H1 (cell line): Measurements from ENCODE around the gene KSR2. TPM values are rescaled to one million over a fixed set of nuclear protein-coding genes. Genes with fewer than 3 reads are reported as not detected.

ENCODE experiments used
- CTCF ChIA-PET: fragments of 300-600 bp; sonication (Branson Sonifier 250); formaldehyde crosslinking; loops from one replicate; lab custom pipeline; 2021; ENCODE audit not compliant: partially characterized antibody; lab: Charles Lee
- POLR2A ChIA-PET: fragments of 300-600 bp; sonication (Branson Sonifier 250); formaldehyde crosslinking; loops from one replicate; lab custom pipeline; 2021; ENCODE audit warnings: inconsistent platforms; ENCODE audit not compliant: partially characterized antibody; lab: Charles Lee
- DNase-seq, 2 experiments: peaks; one replicate each; pipeline versions ENCODE4 v3.0.0 to v3.0.0-alpha.2; 2010 to 2022; ENCODE audit warnings: low spot score in 2 of 2, low read depth in 1 of 2, mixed read lengths in 1 of 2
- FAIRE-seq: peaks from 2 replicates; lab custom pipeline; 2011; peaks lifted over from hg19 to GRCh38; lab: Jason Lieb, UNC
- H2AFZ ChIP-seq: 2 replicates; pipeline ENCODE4 v1.8.1; 2012; ENCODE audit warnings: low read length, inconsistent platforms
- H2AK5ac ChIP-seq: 2 replicates; pipeline ENCODE4 v1.6.1; 2013; ENCODE audit warnings: low read depth, low read length
- H2BK120ac ChIP-seq: replicated peaks from 2 replicates; pipeline ENCODE3; 2013; ENCODE audit warnings: low read depth, low read length, inconsistent platforms
- H2BK12ac ChIP-seq: 2 replicates; pipeline ENCODE4 v1.6.1; 2013; ENCODE audit warnings: low read depth, low read length
- H2BK15ac ChIP-seq: 2 replicates; pipeline ENCODE4 v1.6.1; 2013; ENCODE audit warnings: low read length
- H2BK20ac ChIP-seq: 2 replicates; pipeline ENCODE4 v1.6.1; 2013; ENCODE audit warnings: low read length
- H2BK5ac ChIP-seq: 2 replicates; pipeline ENCODE4 v1.6.1; 2013; ENCODE audit warnings: low read depth, low read length
- H3K14ac ChIP-seq: 2 replicates; pipeline ENCODE4 v1.6.1; 2013; ENCODE audit warnings: inconsistent platforms; ENCODE audit not compliant: insufficient read length
- H3K18ac ChIP-seq: 2 replicates; pipeline ENCODE4 v1.6.1; 2013; ENCODE audit warnings: low read length; ENCODE audit errors: extremely low read depth
- H3K23ac ChIP-seq: 2 replicates; pipeline ENCODE4 v1.6.1; 2013; ENCODE audit warnings: inconsistent platforms; ENCODE audit not compliant: insufficient read length
- H3K23me2 ChIP-seq: 2 replicates; pipeline ENCODE4 v1.6.1; 2013; ENCODE audit warnings: low read depth, low read length
- H3K27ac ChIP-seq: 2 replicates; pipeline ENCODE4 v1.6.1; 2011; ENCODE audit warnings: low read depth, low read length, inconsistent platforms
- H3K27me3 ChIP-seq, 4 experiments: replicated peaks in 1 of 4; 1 replicate in 1 of 4; 2 replicates in 3 of 4; pipeline versions ENCODE4 v1.6.1 to v1.8.1; 2011 to 2013; ENCODE audit warnings: low read length in 3 of 4, mild to moderate bottlenecking in 3 of 4, inconsistent platforms in 2 of 4, mixed read lengths in 2 of 4, moderate library complexity in 1 of 4; ENCODE audit not compliant: control insufficient read depth in 3 of 4, insufficient read depth in 3 of 4; ENCODE audit errors: extremely low read depth in 1 of 4
- H3K36me3 ChIP-seq, 4 experiments: 2 replicates each; pipeline versions ENCODE4 v1.6.1 to v1.8.1; 2011 to 2013; ENCODE audit warnings: mild to moderate bottlenecking in 4 of 4, low read length in 3 of 4, moderate library complexity in 2 of 4, control low read depth in 1 of 4, inconsistent platforms in 1 of 4; ENCODE audit not compliant: insufficient read depth in 4 of 4, control insufficient read depth in 2 of 4
- H3K4ac ChIP-seq: replicated peaks from 2 replicates; pipeline ENCODE3; 2013; ENCODE audit warnings: low read length, low read depth, mixed read lengths, inconsistent platforms; ENCODE audit not compliant: insufficient read length
- H3K4me1 ChIP-seq, 4 experiments: replicated peaks in 1 of 4; 1 replicate in 1 of 4; 2 replicates in 3 of 4; pipeline versions ENCODE4 v1.6.1 to v1.8.1; 2011 to 2013; ENCODE audit warnings: low read length in 3 of 4, inconsistent platforms in 2 of 4, mixed read lengths in 1 of 4; ENCODE audit not compliant: insufficient read depth in 4 of 4, control insufficient read depth in 3 of 4
- H3K4me2 ChIP-seq, 2 experiments: 2 replicates each; pipeline versions ENCODE4 v1.6.1 to v1.8.1; 2011 to 2013; ENCODE audit warnings: low read depth in 2 of 2, low read length in 2 of 2, control low read depth in 1 of 2, inconsistent platforms in 1 of 2, mild to moderate bottlenecking in 1 of 2; ENCODE audit not compliant: insufficient read depth in 1 of 2
- H3K4me3 ChIP-seq, 4 experiments: fragments of 200-600, 300-600 bp in 1 of 4; sonication (generic), shearing (Covaris generic), sonication (Bioruptor Twin) in 1 of 4; 2 replicates each; pipeline versions ENCODE4 v1.5.1 to v1.8.1; 2011 to 2016; ENCODE audit warnings: low read length in 4 of 4, low read depth in 3 of 4, control low read depth in 2 of 4, inconsistent platforms in 2 of 4, mild to moderate bottlenecking in 2 of 4, mixed read lengths in 1 of 4, moderate library complexity in 1 of 4; ENCODE audit not compliant: insufficient read depth in 2 of 4; ENCODE audit errors: extremely low read depth in 1 of 4
- H3K56ac ChIP-seq: replicated peaks from 2 replicates; pipeline ENCODE3; 2013; ENCODE audit warnings: low read depth, mild to moderate bottlenecking, mixed read lengths, low read length, inconsistent platforms; ENCODE audit not compliant: insufficient read length
- H3K79me1 ChIP-seq: 2 replicates; pipeline ENCODE4 v1.6.1; 2013; ENCODE audit warnings: low read depth, low read length, control low read depth
- H3K79me2 ChIP-seq, 2 experiments: 2 replicates each; pipeline versions ENCODE4 v1.6.1 to v1.8.1; 2012 to 2013; ENCODE audit warnings: low read length in 2 of 2, mild to moderate bottlenecking in 2 of 2, inconsistent platforms in 1 of 2; ENCODE audit not compliant: insufficient read depth in 2 of 2, control insufficient read depth in 1 of 2
- H3K9ac ChIP-seq, 4 experiments: replicated peaks in 1 of 4; 1 replicate in 1 of 4; 2 replicates in 3 of 4; pipeline versions ENCODE4 v1.6.1 to v1.8.1; 2011 to 2013; ENCODE audit warnings: low read depth in 3 of 4, low read length in 3 of 4, control low read depth in 2 of 4, mild to moderate bottlenecking in 2 of 4, moderate library complexity in 2 of 4, inconsistent platforms in 1 of 4; ENCODE audit errors: extremely low read depth in 1 of 4
- H3K9me3 ChIP-seq, 2 experiments: 2 replicates each; pipeline versions ENCODE4 v1.6.1 to v1.8.1; 2012 to 2013; ENCODE audit warnings: mild to moderate bottlenecking in 2 of 2, moderate library complexity in 2 of 2, control low read depth in 1 of 2, inconsistent platforms in 1 of 2, low read depth in 1 of 2, low read length in 1 of 2, mixed read lengths in 1 of 2; ENCODE audit not compliant: insufficient read depth in 2 of 2
- H4K20me1 ChIP-seq, 2 experiments: replicated peaks in 1 of 2; 2 replicates each; pipeline versions ENCODE3 to v1.8.1; 2011 to 2013; ENCODE audit warnings: inconsistent platforms in 2 of 2, low read length in 2 of 2, mild to moderate bottlenecking in 1 of 2; ENCODE audit not compliant: insufficient read depth in 2 of 2, control insufficient read depth in 1 of 2
- H4K5ac ChIP-seq: 2 replicates; pipeline ENCODE4 v1.6.1; 2013; ENCODE audit warnings: low read length, low read depth, mixed read lengths, inconsistent platforms; ENCODE audit not compliant: insufficient read length
- H4K8ac ChIP-seq: 2 replicates; pipeline ENCODE4 v1.8.0; 2013; ENCODE audit warnings: mild to moderate bottlenecking, moderate library complexity, low read length, inconsistent platforms; ENCODE audit not compliant: insufficient read depth; ENCODE audit errors: extremely low read depth
- H4K91ac ChIP-seq: replicated peaks from 2 replicates; pipeline ENCODE3; 2013; ENCODE audit warnings: low read length, mixed read lengths, inconsistent platforms; ENCODE audit not compliant: insufficient read length
- CREB1 ChIP-seq: IDR thresholded peaks from 2 replicates; pipeline ENCODE4 v1.6.1; 2012; ENCODE audit warnings: inconsistent platforms
- EP300 ChIP-seq, 2 experiments: IDR thresholded peaks; 1 replicate in 1 of 2; 2 replicates in 1 of 2; pipeline ENCODE4 v1.6.1; 2011 to 2012; ENCODE audit warnings: low read depth in 2 of 2, low read length in 2 of 2, mild to moderate bottlenecking in 2 of 2, borderline replicate concordance in 1 of 2, inconsistent platforms in 1 of 2, moderate library complexity in 1 of 2
- EZH2 ChIP-seq: fragments of 200-600 bp; sonication (generic); IDR thresholded peaks from 2 replicates; pipeline ENCODE4 v1.7.1; 2012; ENCODE audit warnings: low read depth, mild to moderate bottlenecking, moderate library complexity, low read length, inconsistent platforms; ENCODE audit not compliant: severe bottlenecking
- GABPA ChIP-seq: IDR thresholded peaks from 2 replicates; pipeline ENCODE4 v1.6.1; 2011; ENCODE audit warnings: mild to moderate bottlenecking, low read length, moderate library complexity, borderline replicate concordance; ENCODE audit not compliant: insufficient read depth
- MAFK ChIP-seq: IDR thresholded peaks from 2 replicates; pipeline ENCODE4 v1.6.1; 2012; ENCODE audit warnings: low read depth, mild to moderate bottlenecking, improper control_type of control experiment, low read length
- SIN3A ChIP-seq, 2 experiments: IDR thresholded peaks in 1 of 2; conservative IDR thresholded peaks in 1 of 2; 2 replicates each; pipeline ENCODE4 v1.6.1; 2011 to 2012; ENCODE audit warnings: low read length in 2 of 2, improper control_type of control experiment in 1 of 2, low read depth in 1 of 2, mild to moderate bottlenecking in 1 of 2
- SIRT6 ChIP-seq: IDR thresholded peaks from one replicate; pipeline ENCODE4 v1.7.1; 2012; ENCODE audit warnings: low read length, inconsistent platforms
- TAF1 ChIP-seq: IDR thresholded peaks from 2 replicates; pipeline ENCODE4 v1.6.1; 2011; ENCODE audit warnings: mild to moderate bottlenecking, low read depth, low read length
- USF2 ChIP-seq: IDR thresholded peaks from 2 replicates; pipeline ENCODE4 v1.6.1; 2011; ENCODE audit warnings: low read length, improper control_type of control experiment
- WGBS, 2 experiments: shearing (Covaris generic) in 1 of 2; methylation state at CpG; one replicate each; pipeline versions ENCODE4 v1.1.6 to v1.1.7; 2013 to 2015; ENCODE audit warnings: low lambda C conversion rate in 2 of 2, mixed read lengths in 2 of 2, inconsistent platforms in 1 of 2, low coverage in 1 of 2, missing lambda C conversion rate in 1 of 2; ENCODE audit not compliant: insufficient replicate concordance in 2 of 2, insufficient coverage in 1 of 2, insufficient read length in 1 of 2; ENCODE audit errors: extremely low coverage in 1 of 2, missing lambda C conversion rate in 1 of 2; 5-methylcytosine and 5-hydroxymethylcytosine counted together
- polyA plus RNA-seq, 7 experiments: library from polyadenylated mRNA; depleted of rRNA in 3 of 7; stranded (reverse) in 5 of 7; unstranded in 2 of 7; fragments of >200 nt in 5 of 7; fragments of 200-250 nt in 2 of 7; gene quantifications; 1 replicate in 5 of 7; 2 replicates in 1 of 7; 4 replicates in 1 of 7; pipeline versions ENCODE4 v1.2.1 to v1.2.3, GENCODE V29; 2011 to 2013; ENCODE audit warnings: missing spikeins in 2 of 7, mixed read lengths in 2 of 7
- total RNA-seq: library from RNA; stranded (reverse); fragmentation: NEBNext Ultra II Directional; extraction: Animal tissue kit (Norgen Biotek cat#: 25700); gene quantifications from 2 replicates; pipeline ENCODE4 v1.2.1, GENCODE V29; 2021

KSR2 gene
- total and polyA plus RNA-seq, 2 of the 8 experiments (the other 6 are each of a cell fraction or from before 2014, with no cell fraction given): 0.74 to 2.2 TPM

DNA sequence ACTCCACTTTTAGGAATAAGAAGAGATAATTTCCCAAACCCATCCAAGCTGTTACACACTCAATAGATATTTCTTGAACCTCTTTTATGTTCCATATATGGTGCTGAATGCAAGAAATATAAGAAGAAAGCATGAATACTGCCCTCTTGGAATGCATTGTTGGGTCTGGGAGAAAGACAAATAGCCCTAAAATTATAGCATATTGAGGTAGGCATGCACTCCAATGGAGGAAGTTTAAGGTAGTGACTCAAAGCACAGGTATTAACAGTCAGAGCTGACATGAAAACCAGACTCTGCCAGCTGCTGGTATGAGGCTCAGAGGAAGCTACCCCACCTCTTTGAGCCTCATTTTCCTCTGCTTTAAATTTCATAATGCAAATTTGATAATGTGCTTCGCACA, 346.0 kb downstream of the KSR2 start:
- H3K4me3 ChIP-seq: no peak overlapping the region
- H3K79me2 ChIP-seq: no peaks in the 10 kb centered on the region
- H3K27ac ChIP-seq: no peak overlapping the region
- no peak overlapping the region for H3K56ac ChIP-seq
- no peak overlapping the region for H4K5ac ChIP-seq
- H3K27me3 ChIP-seq: no peaks in the 10 kb centered on the region
- no peak overlapping the region for H2AFZ ChIP-seq
- FAIRE-seq (no peak), DNase-seq (no peak)
- no peaks in the 10 kb centered on the region for H3K36me3 ChIP-seq
- H2BK15ac ChIP-seq: no peak overlapping the region
- no peak overlapping the region for H2BK120ac ChIP-seq
- no peak overlapping the region for H2BK20ac ChIP-seq
- H3K23me2 ChIP-seq: no peaks in the 10 kb centered on the region
- CTCF ChIA-PET: interaction anchor here (1.0 kb wide), 1 partner anchor 13 kb away, joined by 3 read pairs; no protein-coding TSS in a partner anchor
- H3K14ac ChIP-seq: no peak overlapping the region
- no peak overlapping the region for H2AK5ac ChIP-seq
- H3K4me2 ChIP-seq: no peak overlapping the region
- no peak overlapping the region for H2BK12ac ChIP-seq
- H3K4me1 ChIP-seq: no peaks in the 10 kb centered on the region
- H3K18ac ChIP-seq: no peak overlapping the region
- no peak overlapping the region for H3K23ac ChIP-seq
- no peak overlapping the region for H3K4ac ChIP-seq
- no peak overlapping the region for H4K91ac ChIP-seq
- no peak overlapping the region for H4K8ac ChIP-seq
- POLR2A ChIA-PET: no interaction called here
- H3K9me3 ChIP-seq: no peaks in the 10 kb centered on the region
- H2BK5ac ChIP-seq: no peak overlapping the region
- H3K9ac ChIP-seq: no peak overlapping the region
- H3K79me1 ChIP-seq: no peaks in the 10 kb centered on the region
- no peaks in the 10 kb centered on the region for H4K20me1 ChIP-seq
- WGBS, 2 experiments: 58% methylated on average over 1 of the region's 1 CpG; no CpG with 5 or more reads in 1 of the 2 experiments
- TF ChIP-seq MAFK (no peak), EZH2 (no peak), SIN3A (conservative IDR thresholded peaks at IDR 0.05 in 1 of 2, IDR thresholded peaks at IDR 0.05 in 1 of 2; ENCODE audit: low read depth in 1 of 2, low read length in 2 of 2) (no peak), GABPA (no peak), CREB1 (no peak), TAF1 (no peak), SIRT6 (no peak), EP300 (IDR thresholded peaks at IDR 0.05; ENCODE audit: borderline replicate concordance in 1 of 2, low read depth in 2 of 2, low read length in 2 of 2) (no peak), USF2 (no peak)
